Measurements from ENCODE around the gene FOXP4. TPM values are rescaled to one million over a fixed set of nuclear protein-coding genes. Genes with fewer than 3 reads are reported as not detected.
A peak's percentile ranks its signal among the peaks of the same experiment; 100 is the strongest.

The FOXP4 gene
- total and polyA plus RNA-seq, 5 donors from 2014 or later, result 0.26 to 9.9 (median 0.38) TPM

GRCh38 chr6:41503827-41504465 lies 42.2 kb upstream of the FOXP4 start:
- Mint-ChIP-seq H3K9me3 (no peaks in the 10 kb centered on the region), H3K4me3 (peak overlapping the region in 1 of 4 donors; percentile 24), H3K4me1 (peaks cover 0 to 17% (median 4%) of the 10 kb centered on the region in 4 donors), H3K36me3 (peaks cover 3% of the 10 kb centered on the region), H3K27ac (no peak overlapping the region), H3K27me3 (peaks cover 67% of the 10 kb centered on the region)
- Histone ChIP-seq H3K36me3 (ENCODE audit: control insufficient read depth, insufficient read depth, low read length) (no peaks in the 10 kb centered on the region), H3K4me3 (ENCODE audit: low read depth, low read length) (no peak overlapping the region), H3K27me3 (ENCODE audit: control insufficient read depth, insufficient read depth, low read length) (peaks cover 29% of the 10 kb centered on the region), H3K4me1 (ENCODE audit: control insufficient read depth, insufficient read depth, low read length, poor library complexity, severe bottlenecking) (peaks cover 3% of the 10 kb centered on the region), H3K27ac (ENCODE audit: insufficient read depth, low read length, poor library complexity, severe bottlenecking) (no peak overlapping the region), H3K9me3 (ENCODE audit: control insufficient read depth in 2 of 2, low read length in 2 of 2) (no peaks in the 10 kb centered on the region)
- no peak for DNase-seq
- no peak for ATAC-seq (ENCODE audit: low read depth in 2 of 2)

- peaks cover 3% of the 10 kb centered on the region for H3K36me3 Mint-ChIP-seq
- Histone ChIP-seq H3K4me1 (ENCODE audit: control insufficient read depth, insufficient read depth, low read length, poor library complexity, severe bottlenecking) (peaks cover 3% of the 10 kb centered on the region), H3K27ac (ENCODE audit: insufficient read depth, low read length, poor library complexity, severe bottlenecking) (no peak overlapping the region), H3K27me3 (ENCODE audit: control insufficient read depth, insufficient read depth, low read length) (peaks cover 31% of the 10 kb centered on the region), H3K9me3 (ENCODE audit: control insufficient read depth in 2 of 2, low read length in 2 of 2) (no peaks in the 10 kb centered on the region), H3K4me3 (ENCODE audit: low read depth, low read length) (no peak overlapping the region), H3K36me3 (ENCODE audit: control insufficient read depth, insufficient read depth, low read length) (no peaks in the 10 kb centered on the region)
- peaks cover 0 to 17% (median 4%) of the 10 kb centered on the region in 4 donors for H3K4me1 Mint-ChIP-seq
- no peak for ATAC-seq (ENCODE audit: low read depth in 2 of 2)
- peaks cover 67% of the 10 kb centered on the region for H3K27me3 Mint-ChIP-seq
- DNase-seq, result no peak
- H3K4me3 Mint-ChIP-seq, result peak overlapping the region in 3 of 4 donors; percentile 0 to 32 (median 24)
- no peaks in the 10 kb centered on the region for H3K9me3 Mint-ChIP-seq
- peak overlapping the region in 1 of 3 donors; percentile 53 for H3K27ac Mint-ChIP-seq
Observed at GRCh38 chr6:41504466-41505121, 41.6 kb upstream of the FOXP4 start.

- DNase-seq, result no peak
- Histone ChIP-seq H3K9me3 (ENCODE audit: control insufficient read depth in 2 of 2, low read length in 2 of 2) (no peaks in the 10 kb centered on the region), H3K36me3 (ENCODE audit: control insufficient read depth, insufficient read depth, low read length) (no peaks in the 10 kb centered on the region), H3K4me3 (ENCODE audit: low read depth, low read length) (no peak overlapping the region), H3K27ac (ENCODE audit: insufficient read depth, low read length, poor library complexity, severe bottlenecking) (no peak overlapping the region), H3K27me3 (ENCODE audit: control insufficient read depth, insufficient read depth, low read length) (peaks cover 32% of the 10 kb centered on the region), H3K4me1 (ENCODE audit: control insufficient read depth, insufficient read depth, low read length, poor library complexity, severe bottlenecking) (peaks cover 3% of the 10 kb centered on the region)
- Mint-ChIP-seq H3K4me1 (peaks cover 0 to 17% (median 4%) of the 10 kb centered on the region in 4 donors), H3K36me3 (peaks cover 3% of the 10 kb centered on the region), H3K4me3 (peak overlapping the region in 1 of 4 donors; percentile 38), H3K27me3 (peaks cover 69% of the 10 kb centered on the region), H3K27ac (no peak overlapping the region), H3K9me3 (no peaks in the 10 kb centered on the region)
- no peak for ATAC-seq (ENCODE audit: low read depth in 2 of 2)
Observed at GRCh38 chr6:41505122-41506049, 40.8 kb upstream of the FOXP4 start.

GRCh38 chr6:41508479-41508878 lies 37.7 kb upstream of the FOXP4 start:
- peaks cover 32% of the 10 kb centered on the region for H3K27me3 ChIP-seq (ENCODE audit: control insufficient read depth, insufficient read depth, low read length)
- DNase-seq, result no peak
- no peak for ATAC-seq (ENCODE audit: low read depth in 2 of 2)
- no peaks in the 10 kb centered on the region for H3K36me3 ChIP-seq (ENCODE audit: control insufficient read depth, insufficient read depth, low read length)
- peaks cover 50% of the 10 kb centered on the region for H3K27me3 Mint-ChIP-seq
- H3K4me1 ChIP-seq (ENCODE audit: control insufficient read depth, insufficient read depth, low read length, poor library complexity, severe bottlenecking), result peaks cover 3% of the 10 kb centered on the region
- no peak overlapping the region for H3K27ac Mint-ChIP-seq
- no peaks in the 10 kb centered on the region for H3K9me3 ChIP-seq (ENCODE audit: control insufficient read depth in 2 of 2, low read length in 2 of 2)
- no peaks in the 10 kb centered on the region for H3K9me3 Mint-ChIP-seq
- H3K27ac ChIP-seq (ENCODE audit: insufficient read depth, low read length, poor library complexity, severe bottlenecking), result no peak overlapping the region
- H3K4me3 Mint-ChIP-seq, result no peak overlapping the region
- no peak overlapping the region for H3K4me3 ChIP-seq (ENCODE audit: low read depth, low read length)
- peaks cover 0 to 11% (median 4%) of the 10 kb centered on the region in 4 donors for H3K4me1 Mint-ChIP-seq
- H3K36me3 Mint-ChIP-seq, result peaks cover 3% of the 10 kb centered on the region

- ATAC-seq (ENCODE audit: low read depth in 2 of 2), result no peak
- no peak overlapping the region for H3K27ac Mint-ChIP-seq
- H3K4me3 Mint-ChIP-seq, result no peak overlapping the region
- H3K27me3 Mint-ChIP-seq, result peaks cover 46% of the 10 kb centered on the region
- Histone ChIP-seq H3K4me1 (ENCODE audit: control insufficient read depth, insufficient read depth, low read length, poor library complexity, severe bottlenecking) (peaks cover 3% of the 10 kb centered on the region), H3K36me3 (ENCODE audit: control insufficient read depth, insufficient read depth, low read length) (no peaks in the 10 kb centered on the region), H3K27me3 (ENCODE audit: control insufficient read depth, insufficient read depth, low read length) (peaks cover 28% of the 10 kb centered on the region), H3K27ac (ENCODE audit: insufficient read depth, low read length, poor library complexity, severe bottlenecking) (no peak overlapping the region), H3K4me3 (ENCODE audit: low read depth, low read length) (no peak overlapping the region), H3K9me3 (ENCODE audit: control insufficient read depth in 2 of 2, low read length in 2 of 2) (no peaks in the 10 kb centered on the region)
- no peak for DNase-seq
- no peaks in the 10 kb centered on the region for H3K9me3 Mint-ChIP-seq
- H3K36me3 Mint-ChIP-seq, result peaks cover 3% of the 10 kb centered on the region
- peaks cover 0 to 7% (median 2%) of the 10 kb centered on the region in 4 donors for H3K4me1 Mint-ChIP-seq
Observed at GRCh38 chr6:41509580-41509979, 36.6 kb upstream of the FOXP4 start.

- no peaks in the 10 kb centered on the region for H3K36me3 ChIP-seq (ENCODE audit: control insufficient read depth, insufficient read depth, low read length)
- no peak for ATAC-seq (ENCODE audit: low read depth in 2 of 2)
- no peaks in the 10 kb centered on the region for H3K4me1 ChIP-seq (ENCODE audit: control insufficient read depth, insufficient read depth, low read length, poor library complexity, severe bottlenecking)
- no peaks in the 10 kb centered on the region for H3K9me3 ChIP-seq (ENCODE audit: control insufficient read depth in 2 of 2, low read length in 2 of 2)
- H3K4me1 Mint-ChIP-seq, result no peaks in the 10 kb centered on the region
- H3K9me3 Mint-ChIP-seq, result no peaks in the 10 kb centered on the region
- no peak overlapping the region for H3K27ac Mint-ChIP-seq
- H3K4me3 ChIP-seq (ENCODE audit: low read depth, low read length), result no peak overlapping the region
- H3K27me3 Mint-ChIP-seq, result peaks cover 30% of the 10 kb centered on the region
- peaks cover 3% of the 10 kb centered on the region for H3K36me3 Mint-ChIP-seq
- H3K4me3 Mint-ChIP-seq, result no peak overlapping the region
- H3K27ac ChIP-seq (ENCODE audit: insufficient read depth, low read length, poor library complexity, severe bottlenecking), result no peak overlapping the region
- H3K27me3 ChIP-seq (ENCODE audit: control insufficient read depth, insufficient read depth, low read length), result peaks cover 18% of the 10 kb centered on the region
- no peak for DNase-seq
Observed at GRCh38 chr6:41511443-41512060, 34.6 kb upstream of the FOXP4 start.

GRCh38 chr6:41512146-41512701 lies 34.0 kb upstream of the FOXP4 start:
- no peaks in the 10 kb centered on the region for H3K9me3 ChIP-seq (ENCODE audit: control insufficient read depth in 2 of 2, low read length in 2 of 2)
- no peak overlapping the region for H3K4me3 Mint-ChIP-seq
- no peaks in the 10 kb centered on the region for H3K36me3 ChIP-seq (ENCODE audit: control insufficient read depth, insufficient read depth, low read length)
- H3K27ac ChIP-seq (ENCODE audit: insufficient read depth, low read length, poor library complexity, severe bottlenecking), result no peak overlapping the region
- no peaks in the 10 kb centered on the region for H3K9me3 Mint-ChIP-seq
- H3K27ac Mint-ChIP-seq, result no peak overlapping the region
- peaks cover 3% of the 10 kb centered on the region for H3K36me3 Mint-ChIP-seq
- peaks cover 23% of the 10 kb centered on the region for H3K27me3 Mint-ChIP-seq
- DNase-seq, result no peak
- no peaks in the 10 kb centered on the region for H3K4me1 ChIP-seq (ENCODE audit: control insufficient read depth, insufficient read depth, low read length, poor library complexity, severe bottlenecking)
- no peak overlapping the region for H3K4me3 ChIP-seq (ENCODE audit: low read depth, low read length)
- H3K4me1 Mint-ChIP-seq, result no peaks in the 10 kb centered on the region
- ATAC-seq (ENCODE audit: low read depth in 2 of 2), result no peak
- H3K27me3 ChIP-seq (ENCODE audit: control insufficient read depth, insufficient read depth, low read length), result peaks cover 16% of the 10 kb centered on the region

Measured in CD4-positive, CD25-positive, alpha-beta regulatory T cell (primary cell).